ENCODE measurements around the gene UNCX.
"Not testable (repeated sequence)": the region's sequence is repeated elsewhere in the genome, so short reads cannot be mapped to it uniquely, and the experiment has no call there.

UNCX gene

DNA sequence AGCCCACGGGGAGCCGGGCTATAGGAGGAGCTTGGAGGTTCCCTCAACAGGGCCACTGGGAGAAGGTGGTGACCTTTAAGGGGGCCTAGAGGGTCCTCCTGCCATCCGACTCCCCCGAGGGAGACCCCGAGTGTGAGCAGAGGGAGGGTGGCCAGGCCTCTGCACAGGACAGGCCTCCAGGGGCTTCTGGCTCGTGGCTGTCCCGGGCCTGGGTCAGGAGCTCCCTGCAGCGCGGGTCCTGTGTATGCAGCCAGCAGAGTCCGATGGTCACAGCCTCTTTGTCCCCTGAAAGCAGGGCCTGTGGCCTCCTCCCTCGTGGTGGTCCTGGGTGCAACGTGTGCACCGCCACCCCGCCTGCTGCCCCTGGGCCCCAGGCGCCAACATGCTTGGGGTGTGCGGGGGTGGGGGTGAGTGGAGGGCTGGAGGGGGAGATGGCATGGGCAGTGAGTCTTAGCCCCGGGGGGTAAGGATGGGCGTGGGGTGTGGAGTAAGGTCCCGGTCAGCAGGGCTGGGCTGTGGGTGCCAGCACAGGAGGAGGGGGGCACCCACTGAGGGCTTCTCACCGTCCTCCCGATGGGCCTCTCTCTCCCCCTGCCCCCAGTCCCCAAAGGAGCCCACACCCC lies 27.1 kb downstream of the UNCX start:
- no peak for DNase-seq

DNA sequence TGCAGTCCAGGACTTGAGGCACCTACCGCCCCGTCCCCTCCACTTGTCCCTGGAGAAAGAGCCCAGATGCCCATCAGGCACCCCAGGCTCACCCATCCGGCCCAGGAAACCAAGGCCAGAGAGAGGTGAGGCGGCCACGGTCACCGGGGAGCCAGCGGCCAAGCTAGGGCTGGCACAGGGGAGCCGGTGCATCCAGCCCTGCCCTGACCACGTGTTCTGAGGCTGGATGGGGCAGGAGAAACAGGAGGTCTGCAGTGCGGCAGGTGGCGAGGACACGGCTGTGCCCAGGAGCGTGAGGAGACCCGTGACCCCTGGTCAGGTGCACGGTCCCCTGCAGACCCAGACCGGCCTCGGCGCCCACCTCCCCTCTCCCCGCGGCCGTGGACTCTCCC lies 27.6 kb downstream of the UNCX start:
- DNase-seq = no peak

DNA sequence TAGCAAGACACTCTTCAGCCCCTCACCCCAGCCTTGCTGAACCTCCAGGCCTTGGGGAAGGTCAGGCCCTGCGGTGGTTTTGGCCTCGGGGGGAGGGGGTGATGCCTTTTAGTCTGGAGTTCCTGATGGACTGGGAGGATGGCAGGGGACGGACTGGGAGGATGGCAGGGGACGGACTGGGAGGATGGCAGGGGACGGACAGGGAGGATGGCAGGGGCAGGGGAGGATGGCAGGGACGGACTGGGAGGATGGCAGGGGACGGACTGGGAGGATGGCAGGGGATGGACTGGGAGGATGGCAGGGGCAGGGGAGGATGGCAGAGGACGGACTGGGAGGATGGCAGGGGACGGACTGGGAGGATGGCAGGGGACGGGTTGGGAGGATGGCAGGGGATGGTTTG lies 28.4 kb downstream of the UNCX start:
- not testable (repeated sequence) for DNase-seq

DNA sequence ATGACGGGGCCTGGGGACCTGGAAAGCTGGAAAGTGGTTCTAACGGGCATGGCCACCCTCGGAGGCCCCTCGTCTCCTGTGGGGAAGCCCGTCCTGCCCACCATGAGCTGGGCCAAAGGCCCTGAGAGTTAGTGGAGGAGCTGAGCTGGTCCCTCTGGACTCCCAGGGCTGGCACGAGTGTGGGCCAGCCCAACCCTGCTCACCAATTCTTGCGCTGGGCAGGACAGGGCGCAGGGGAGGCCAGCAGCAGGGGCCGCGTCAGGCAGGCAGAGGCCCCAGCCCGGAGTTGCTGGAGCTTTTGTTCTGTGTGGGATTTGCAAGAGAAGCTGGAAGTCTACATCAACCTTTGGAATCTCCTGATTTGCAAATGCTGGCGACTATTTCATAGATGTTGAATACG lies 29.8 kb downstream of the UNCX start:
- DNase-seq = no peak

DNA sequence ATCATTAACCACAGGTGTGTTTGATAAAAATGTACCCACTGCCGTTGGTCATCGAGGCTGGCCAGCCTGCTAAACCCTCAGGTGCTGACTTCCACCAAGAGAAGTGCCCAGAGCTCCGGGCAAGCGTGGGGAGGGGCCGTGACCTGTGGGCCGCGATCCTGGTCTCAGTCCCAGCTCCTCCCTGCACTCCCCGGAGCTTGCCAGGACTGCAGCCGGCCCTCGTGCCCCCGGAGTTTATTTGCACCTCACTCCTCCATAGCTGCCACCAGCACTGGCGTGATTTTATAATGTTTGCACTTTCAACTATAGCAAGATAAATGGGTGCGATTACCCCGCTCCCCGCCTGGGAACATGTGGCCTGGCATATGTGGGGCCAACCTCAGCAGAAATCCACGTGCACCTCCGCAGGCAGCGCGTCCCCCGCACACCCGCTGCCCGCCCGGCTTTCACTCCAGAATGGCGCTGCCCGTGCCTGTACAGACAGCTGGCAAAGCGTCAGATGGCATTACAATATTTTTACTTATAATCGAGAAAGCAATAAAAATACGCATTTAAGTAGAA lies 30.8 kb downstream of the UNCX start:
- no peak for DNase-seq

DNA sequence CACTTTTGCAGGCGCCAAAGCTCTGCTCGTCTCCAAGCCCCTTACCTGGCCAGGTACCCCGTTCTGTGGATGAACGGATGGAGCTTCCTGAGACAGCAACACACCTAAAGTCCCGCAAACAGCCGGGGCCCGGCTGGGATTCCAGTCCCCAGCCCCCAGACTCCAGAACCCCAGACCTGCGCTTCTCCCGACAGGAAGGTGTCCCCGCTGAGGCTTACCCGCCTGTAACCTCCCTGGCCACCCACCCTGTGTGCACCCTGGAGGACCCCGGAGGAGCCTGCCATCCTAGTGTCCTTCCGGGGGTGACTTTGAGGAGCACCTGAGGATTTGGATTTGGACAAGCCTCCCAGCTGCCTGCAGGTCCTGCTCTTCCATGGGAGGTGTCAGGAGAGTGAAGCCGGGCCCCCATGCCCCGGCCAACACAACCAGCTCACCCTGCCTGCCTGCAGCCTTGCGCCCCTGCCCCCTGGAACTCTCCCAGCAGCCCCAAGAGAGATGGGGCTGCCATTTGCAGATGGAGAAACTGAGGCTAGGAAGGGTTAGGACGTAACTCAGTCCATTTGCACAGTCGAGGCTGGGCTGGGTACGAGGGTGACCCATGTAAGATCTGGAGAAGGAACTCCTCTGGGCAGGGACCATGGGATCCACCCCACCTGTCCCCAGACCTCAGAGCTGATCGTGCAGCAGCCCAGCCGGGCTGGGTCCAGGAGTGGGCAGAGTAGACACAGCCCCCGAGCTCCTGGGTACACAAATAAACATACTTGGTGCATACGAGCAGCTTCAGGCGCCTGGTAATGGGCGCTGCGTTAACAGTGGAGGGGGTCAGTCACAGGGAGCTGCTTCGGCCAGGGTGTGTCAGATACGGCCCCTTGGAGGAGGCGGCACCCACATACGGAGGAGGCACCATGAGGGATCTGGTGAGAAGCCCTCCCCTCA lies 31.9 kb downstream of the UNCX start:
- no peak for DNase-seq

DNA sequence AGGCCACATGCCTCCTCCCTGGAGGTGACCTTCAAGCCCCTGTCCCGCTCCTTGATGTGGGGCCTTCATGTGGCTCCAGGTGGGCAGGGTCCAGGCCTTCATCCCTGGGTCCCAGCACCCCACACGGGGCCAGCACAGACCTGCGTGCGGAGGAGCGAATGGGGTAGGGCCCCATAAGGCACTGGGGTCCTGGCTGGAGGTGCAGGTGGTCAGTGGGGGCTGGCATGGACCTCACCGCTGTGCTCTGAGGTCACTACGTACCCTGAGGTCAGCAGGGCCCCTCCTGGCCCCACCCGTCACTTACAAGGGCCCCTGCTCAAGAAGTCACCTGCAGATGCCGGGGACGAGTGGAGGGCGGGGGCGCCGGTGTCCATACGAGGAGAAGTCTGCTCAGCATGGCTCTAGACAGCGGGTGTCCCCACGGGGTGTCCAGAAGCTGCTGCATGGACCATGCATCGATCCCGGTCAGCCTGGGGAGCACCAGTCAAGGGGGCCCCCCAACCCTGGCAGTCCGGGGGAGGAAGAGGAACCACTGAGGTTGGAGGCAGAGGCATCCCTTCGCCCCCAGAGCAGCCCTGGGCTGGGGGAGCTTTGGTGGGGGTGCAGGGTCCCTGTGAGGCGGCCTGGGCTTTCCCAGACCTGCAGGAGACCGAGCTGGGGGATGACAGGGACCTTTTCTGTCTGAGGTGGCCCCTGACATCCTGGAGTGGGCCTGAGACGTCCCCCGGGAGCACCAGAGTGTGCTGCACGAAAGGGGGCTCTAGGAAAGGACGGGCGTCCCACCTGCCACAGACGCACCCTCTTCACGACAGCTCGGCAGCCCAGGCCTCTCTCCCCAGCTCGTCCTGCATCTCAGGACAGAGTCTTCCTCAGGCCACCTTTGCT lies 34.6 kb downstream of the UNCX start:
- DNase-seq = no peak

DNA sequence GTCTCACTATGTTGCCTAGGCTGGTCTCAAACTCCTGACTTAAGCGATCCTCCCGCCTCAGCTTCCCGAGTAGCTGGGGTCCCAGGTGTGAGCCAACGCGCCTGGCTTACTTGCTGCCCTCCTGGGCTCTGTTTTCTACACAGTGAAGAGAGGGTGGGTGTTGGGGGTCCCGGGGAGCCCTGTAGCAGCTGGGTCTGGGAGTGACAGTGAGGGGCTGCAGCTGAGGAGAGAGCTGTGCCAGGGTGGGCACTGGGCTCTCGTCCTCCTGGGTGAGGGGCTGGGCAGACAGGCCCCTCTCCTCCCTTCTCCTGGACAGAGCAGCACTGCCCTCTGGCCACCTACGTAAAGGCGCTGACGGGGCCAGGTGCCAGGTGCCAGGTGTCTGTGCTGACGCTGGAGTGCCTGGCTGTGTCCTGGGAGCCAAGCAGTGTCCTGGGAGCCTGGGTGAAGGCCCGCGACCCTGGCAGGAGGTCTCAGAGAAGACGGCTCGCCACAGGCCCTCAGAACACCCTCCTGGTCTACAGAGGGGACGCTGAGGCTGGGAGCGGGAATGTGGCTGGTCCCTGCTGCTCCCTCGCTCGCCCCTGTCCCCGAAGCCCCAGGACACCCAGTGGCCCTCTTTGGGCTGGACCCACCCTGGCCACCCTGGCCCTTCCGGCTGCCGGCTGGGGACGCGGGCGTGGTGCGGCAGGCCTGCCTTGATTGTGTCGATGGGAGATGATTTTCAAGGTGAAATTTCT lies 35.6 kb downstream of the UNCX start:
- DNase-seq = no peak

DNA sequence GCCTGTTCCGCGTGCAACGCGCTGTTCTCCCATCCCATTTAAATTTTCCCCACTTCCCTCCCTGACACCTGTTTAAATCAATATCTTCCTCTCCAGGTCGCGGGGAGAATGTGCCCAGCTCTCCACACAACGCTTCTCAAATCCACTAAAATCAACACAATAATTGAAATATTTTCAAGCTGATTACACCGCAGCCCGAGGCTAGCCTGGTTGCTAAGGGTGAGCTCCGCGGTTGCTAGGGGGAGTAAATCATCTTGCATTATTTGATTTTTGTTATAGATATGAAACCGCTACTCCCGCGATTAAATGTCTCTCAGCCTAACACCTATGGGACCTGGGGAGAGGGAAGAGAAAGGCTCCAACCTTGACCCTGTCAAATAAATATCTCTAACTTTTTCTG lies 36.2 kb downstream of the UNCX start:
- no peak for DNase-seq

DNA sequence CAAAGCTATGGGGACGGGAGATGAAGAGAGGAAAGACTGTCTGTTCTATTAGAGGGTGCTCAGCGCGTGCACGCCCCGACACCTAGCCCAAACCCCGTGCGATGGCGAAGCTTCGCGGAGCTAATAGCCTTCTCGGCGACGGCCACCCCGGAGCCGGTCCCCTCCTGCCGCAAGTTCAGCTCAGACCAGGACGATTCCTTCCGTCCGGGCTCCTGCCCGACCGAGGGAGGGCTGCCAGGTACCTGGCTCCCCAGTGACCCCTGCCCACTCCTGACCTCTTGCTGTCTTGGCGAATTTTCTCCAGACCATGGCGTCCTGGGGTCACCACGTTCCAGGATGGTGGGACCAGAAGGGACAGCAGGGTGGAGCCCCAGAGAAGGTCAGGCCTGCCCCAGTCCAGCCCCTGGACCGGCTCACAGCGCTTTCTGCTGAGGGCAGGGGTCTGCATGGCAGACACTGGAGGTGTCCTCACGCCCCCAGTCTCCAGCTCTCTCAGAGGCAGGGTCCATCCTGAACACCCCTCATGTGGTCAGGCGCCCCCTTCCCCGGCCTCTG lies 36.7 kb downstream of the UNCX start:
- no peak for DNase-seq

DNA sequence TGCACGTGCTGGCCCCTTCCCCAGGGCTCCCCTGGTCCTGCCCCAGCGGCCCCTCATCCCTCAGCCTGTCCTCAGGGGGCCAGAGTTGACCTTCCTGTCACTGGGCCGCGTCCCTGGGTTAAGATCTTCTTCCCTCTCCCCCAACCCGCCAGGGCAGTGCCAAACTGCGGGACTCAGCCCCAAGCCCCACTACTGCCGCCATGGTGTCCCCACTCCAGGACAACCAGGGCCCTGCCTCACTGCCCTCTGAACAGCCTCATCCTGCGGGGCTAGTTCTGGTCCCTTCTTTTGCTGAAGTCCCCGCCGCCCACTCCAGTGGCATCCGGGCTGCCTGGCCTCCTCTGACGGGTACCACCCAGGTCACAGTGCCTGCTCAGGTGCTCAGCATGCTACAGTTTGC lies 37.5 kb downstream of the UNCX start:
- no peak for DNase-seq

DNA sequence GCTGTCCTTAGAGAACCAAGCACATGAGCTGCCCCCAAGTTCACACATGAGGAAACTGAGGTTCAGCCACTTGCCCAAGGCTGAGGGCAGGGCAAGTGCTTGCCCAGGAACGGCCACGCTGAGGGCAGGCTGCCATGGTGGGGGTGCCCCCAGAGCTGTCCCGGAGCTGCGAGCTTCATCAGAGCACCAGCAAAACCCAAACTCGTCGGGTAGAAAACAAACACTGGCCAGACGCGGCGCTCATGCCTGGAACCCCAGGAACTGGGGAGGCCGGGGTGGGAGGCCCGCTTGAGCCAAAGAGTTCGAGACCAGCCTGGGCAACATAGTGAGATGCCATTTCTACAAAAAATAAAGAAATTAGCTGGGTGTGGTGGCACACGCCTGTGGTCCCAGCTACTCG lies 38.4 kb downstream of the UNCX start:
- no peak for DNase-seq

DNA sequence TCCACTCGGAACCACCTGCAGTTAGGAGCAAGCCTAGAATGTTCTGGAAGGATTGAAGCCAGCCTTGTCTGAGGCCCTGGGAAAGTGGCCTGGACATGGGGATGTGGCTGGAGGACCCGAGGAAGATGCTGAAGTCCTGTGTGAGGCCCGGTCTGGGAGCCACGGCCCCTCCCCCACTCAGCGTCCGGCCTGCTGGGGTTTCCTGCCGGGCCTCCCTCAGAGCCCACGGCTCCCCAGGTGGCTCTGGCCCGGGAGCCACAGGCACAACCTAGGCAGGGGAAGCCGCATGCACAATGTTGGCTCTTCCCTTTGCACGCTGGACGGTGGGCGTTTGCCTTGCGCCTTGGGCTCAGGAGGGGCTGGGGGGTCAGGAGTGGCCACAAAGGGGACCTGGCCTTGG lies 39.0 kb downstream of the UNCX start:
- DNase-seq = no peak

DNA sequence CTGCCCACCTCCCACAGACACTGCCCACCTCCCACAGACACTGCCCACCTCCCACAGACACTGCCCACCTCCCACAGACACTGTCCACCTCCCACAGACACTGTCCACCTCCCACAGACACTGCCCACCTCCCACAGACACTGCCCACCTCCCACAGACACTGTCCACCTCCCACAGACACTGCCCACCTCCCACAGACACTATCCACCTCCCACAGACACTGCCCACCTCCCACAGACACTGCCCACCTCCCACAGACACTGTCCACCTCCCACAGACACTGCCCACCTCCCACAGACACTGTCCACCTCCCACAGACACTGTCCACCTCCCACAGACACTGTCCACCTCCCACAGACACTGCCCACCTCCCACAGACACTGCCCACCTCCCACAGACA lies 39.5 kb downstream of the UNCX start:
- DNase-seq = not testable (repeated sequence)

DNA sequence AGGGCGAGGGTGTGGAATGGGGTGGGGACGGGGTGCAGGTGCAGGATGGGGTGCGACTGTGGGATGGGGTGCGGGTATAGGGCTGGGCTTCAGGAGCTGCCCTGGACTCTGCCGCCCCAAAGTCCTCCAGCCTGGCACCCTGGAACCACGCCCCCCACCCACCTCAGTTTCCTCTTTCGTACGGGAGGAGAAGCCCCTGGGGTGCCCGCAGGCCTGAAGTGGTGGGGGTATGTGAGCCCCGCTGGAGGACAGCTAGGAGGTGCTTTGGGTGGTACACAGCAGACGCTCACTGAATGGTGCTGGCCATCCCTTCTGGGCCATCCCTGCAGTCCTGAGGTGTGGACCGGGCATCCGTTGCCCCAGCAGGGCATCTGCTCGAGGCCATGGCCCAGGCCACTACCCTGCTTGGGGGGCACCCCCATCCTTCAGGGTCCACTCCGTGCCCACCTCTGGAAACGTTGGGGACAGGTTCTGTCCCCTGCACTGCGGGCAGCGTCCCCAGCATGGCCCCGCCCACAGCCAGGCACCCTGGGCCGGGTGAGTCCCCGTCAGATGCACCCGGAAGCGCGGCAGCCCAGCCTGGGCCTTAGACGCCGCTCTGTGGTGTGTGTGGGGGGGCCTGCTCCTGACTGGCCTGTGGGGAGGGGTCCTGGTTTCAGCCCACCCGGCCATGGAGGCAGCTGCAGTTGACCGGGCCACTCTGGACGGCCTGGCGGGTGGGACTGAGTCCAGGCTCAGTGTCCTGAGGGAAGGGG lies 41.6 kb downstream of the UNCX start:
- no peak for DNase-seq

DNA sequence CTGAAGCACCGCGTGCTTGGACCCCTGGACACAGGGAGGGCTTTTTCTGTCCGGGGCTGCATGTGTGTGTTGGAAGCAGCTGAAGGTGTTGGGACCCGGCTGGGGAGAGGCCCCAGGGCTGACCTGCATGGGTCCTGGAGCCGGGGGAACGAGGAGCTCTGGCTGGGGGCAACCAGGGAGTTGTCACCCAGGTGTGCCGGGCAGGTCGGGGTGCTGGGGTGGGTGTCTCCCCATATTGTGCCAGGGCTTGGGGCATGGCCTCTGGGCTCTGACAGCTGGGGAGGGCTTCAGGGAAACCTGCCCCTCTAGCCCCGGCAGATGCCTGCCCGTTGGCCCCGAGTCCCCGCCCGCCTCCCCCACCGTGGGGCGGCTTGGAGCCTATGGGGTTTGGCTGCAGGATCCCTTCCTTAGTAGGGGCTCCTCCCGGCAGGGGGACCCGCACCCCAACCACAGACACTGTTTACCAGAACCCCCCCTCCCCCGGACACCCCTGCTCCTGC lies 42.3 kb downstream of the UNCX start:
- no peak for DNase-seq

DNA sequence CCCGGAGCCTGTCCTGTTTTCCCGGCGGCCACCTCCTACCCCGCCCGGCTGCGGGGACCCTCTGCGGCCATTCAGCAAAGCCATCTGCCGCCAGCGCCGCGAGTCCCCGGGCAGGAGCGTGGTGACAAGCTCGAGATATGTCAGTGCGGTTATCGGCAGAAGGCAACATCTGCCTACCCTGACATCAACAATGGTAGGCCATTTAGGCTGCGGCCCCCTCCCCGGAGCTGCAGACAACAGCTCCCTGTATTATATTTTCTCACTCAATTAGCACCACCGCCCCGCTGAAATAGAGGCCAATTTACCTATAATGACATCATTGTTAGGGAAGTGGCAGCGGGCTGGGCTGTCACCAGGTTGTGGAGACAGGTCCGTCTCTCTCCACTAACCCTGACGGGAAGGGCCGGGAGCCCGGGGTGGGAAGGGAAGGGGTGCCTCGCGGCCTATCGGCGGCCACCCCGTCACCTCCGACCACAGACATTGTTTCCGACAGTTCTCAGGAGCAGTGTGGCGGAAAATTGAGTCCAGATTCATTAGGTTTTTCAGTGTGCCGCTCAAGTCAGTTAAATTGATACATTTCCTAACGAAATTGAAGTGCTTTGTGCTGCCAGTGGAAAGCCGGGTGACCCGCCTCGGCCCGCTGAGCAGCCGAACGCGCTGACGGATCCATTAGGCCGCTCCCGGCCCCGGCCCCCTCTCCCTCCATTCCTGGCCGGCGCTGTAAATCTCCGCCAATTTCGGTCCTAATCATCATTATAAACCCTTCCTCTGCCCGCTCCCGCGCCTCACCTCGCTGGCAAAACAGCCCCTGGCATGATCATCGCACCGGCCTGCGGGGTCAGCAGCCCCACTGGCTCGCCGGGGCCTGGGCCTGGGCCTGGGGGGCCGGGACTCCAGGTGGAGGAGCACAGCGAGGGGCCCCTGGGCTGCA lies 43.0 kb downstream of the UNCX start:
- no peak for DNase-seq

DNA sequence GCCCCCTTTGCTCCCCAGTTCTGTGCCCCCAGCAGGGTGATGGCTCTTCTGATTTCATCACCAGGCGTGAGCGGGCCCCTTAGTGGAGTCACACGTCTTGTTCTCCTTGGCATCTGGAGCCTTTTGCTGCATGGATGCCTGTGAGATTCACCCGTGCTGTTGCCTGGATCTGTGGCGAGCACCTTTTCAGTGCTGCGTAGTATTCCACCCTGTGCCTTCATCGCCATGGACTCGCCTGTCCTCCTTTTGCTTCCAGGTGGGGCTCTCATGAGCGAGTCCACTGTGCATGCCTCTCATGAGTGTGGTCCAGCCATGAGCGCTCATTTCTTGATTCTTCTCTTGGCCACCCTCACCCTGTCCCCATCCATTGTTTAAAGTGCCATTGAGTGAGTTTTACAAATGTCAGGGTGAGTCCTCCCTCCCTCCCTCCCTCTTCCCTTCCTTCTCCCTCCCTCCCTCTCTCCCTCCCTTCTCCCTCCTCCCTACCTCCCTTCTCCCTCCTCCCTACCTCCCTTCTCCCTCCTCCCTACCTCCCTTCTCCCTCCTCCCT lies 44.0 kb downstream of the UNCX start:
- DNase-seq = no peak

DNA sequence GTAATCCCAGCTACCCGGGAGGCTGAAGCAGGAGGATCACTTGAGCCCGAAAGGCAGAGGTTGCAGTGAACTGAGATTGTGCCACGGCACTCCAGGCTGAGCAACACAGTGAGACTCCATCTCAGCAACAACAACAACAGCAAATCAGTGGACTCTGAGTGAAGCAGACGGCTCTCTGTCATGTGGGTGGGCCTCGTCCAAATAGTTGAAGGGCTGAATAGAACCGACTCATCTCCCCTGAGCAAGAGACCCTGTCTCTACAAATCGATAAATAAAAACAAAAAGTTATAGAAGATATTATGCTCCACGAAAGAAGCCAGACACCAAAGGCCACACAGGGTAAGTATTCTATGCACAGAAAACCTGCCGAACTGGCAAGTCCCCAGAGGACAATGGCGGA lies 45.9 kb downstream of the UNCX start:
- no peak for DNase-seq

DNA sequence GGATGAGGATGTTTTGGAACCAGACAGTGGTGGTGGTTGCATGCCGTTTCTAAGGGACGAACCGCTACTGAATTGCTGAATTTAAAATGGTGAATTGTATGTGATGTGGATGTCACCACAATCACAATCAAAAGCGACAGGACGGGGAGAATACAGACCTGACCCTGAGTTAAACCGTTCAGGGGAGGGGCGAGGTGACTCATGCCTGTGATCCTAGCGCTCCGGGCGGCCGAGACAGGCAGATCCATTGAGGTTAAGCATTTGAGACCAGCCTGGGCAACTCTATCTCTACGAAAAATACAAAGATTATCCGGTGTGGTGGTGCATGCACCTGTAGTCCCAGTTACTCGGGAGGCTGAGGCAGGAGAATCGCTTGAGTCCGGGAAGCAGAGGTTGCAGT lies 46.4 kb downstream of the UNCX start:
- no peak for DNase-seq

Measured in activated naive CD4-positive, alpha-beta T cell treated with Interleukin-2 at 50 U/mL for 16 hours (primary cell).